ENCODE data around the gene NUFIP1. TPM values are rescaled to one million over a fixed set of nuclear protein-coding genes. Genes with fewer than 3 reads are reported as not detected.
"Not testable (repeated sequence)": the region's sequence is repeated elsewhere in the genome, so short reads cannot be mapped to it uniquely, and the experiment has no call there.

NUFIP1 gene
- 1 to 10 TPM; 3.2 to 4.6 (median 3.6) TPM for total RNA-seq
- polyA plus RNA-seq, result 2.1 TPM
- long read RNA-seq, donor 1, partial matches to known transcripts, result 1 of 2 reads
- long read RNA-seq, donor 1, other reads (novel, unspliced or antisense), result 1 of 2 reads
- long read RNA-seq, donor 2, partial matches to known transcripts, result 0 of 2 reads
- long read RNA-seq, donor 2, other reads (novel, unspliced or antisense), result 0 of 2 reads
- long read RNA-seq, donor 3, transcript NUFIP1-201 (10 exons, 3,492 nt), result major isoform, 8 of 11 reads
- long read RNA-seq, donor 3, partial matches to known transcripts, result 3 of 11 reads
- long read RNA-seq, donor 3, other reads (novel, unspliced or antisense), result 0 of 11 reads
- long read RNA-seq, donor 4, partial matches to known transcripts, result 0 of 2 reads
- long read RNA-seq, donor 4, other reads (novel, unspliced or antisense), result 0 of 2 reads

DNA sequence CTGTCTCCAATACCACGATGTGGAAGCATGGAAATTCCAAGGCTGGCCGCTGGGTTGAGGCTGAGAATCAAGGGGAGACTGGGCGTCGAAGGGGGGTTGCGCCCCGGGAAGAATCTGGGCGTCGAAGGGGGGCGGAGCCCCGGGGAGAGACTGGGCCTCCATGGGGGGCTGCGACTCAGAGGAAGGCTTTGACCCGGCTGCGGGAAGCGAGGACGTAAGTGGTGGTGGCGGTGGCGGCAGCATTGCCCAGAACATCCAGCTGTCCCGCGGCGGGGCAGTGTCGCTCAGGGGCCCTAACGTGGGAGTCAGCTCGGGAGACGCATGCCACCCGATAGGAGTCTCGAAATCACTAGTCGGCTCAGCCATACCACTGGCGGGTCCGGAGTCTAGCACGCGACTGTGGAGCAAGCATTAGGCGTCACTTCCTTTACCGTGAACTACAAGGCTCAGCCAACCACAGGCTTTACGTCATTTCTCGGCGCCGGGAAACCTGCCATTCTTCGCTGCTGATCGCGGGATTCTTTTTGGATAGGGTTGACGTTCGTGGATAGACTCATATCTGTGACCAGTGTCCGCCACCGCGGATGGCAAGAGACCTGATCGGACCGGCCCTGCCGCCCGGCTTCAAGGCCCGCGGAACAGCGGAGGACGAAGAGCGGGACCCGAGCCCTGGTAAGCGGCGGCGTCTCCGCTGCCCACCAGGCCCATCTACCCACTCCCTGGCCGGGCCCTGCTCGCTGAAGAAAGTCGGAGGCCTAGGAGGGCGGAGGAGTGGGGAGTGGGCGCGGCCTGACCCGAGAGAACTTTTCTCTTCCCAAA, at the start of gene NUFIP1, which contains the start of gene GPALPP1:
Gene NUFIP1, minus strand, starts transcription at position 401 of the 819 bp plus-strand sequence. Its CDS starts 35 bp downstream, at position 366.
Gene GPALPP1, plus strand, starts transcription at position 468 of the 819 bp plus-strand sequence. Its CDS starts 117 bp downstream, at position 585.
- peak; percentile 98 for ATAC-seq
- peak; percentile 93 to 96 (median 95) for DNase-seq
- Histone ChIP-seq H3K4me1 (ENCODE audit: control insufficient read depth, insufficient read depth, low read length) (no peaks in the 10 kb centered on the region), H3K4me3 (ENCODE audit: low read length) (peak within 1 kb of the TSS; percentile 76), H3K27me3 (ENCODE audit: control insufficient read depth, insufficient read depth) (no peaks in the 10 kb centered on the region), H3K9me3 (ENCODE audit: control insufficient read depth, low read length) (no peaks in the 10 kb centered on the region), H3K27ac (ENCODE audit: low read length) (peak within 1 kb of the TSS; percentile 50)
- under 1% methylated on average over 66 of the region's 66 CpGs for WGBS
- intact Hi-C loops (cut with DNase I), result no loop called here

DNA sequence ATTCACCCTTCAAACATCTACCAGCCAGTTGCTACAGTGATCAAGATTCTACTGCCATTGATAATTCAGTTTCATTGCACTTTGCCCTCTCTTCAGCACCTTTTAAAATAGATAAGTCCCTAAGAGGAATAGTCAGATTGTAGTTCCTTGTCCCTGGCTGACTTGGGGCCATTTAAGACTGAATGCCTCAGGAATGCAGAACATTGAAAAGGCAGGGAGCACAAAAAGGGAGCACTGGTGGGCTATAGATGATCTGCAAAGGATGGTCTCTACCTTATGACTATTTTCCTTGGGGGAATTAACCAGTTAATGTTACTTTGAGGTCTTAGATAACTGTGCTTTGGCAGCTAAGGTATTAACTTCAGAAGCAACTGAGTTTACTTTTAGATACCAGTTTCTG, 46.9 kb upstream of the NUFIP1 start:
- intact Hi-C loops (cut with DNase I), result no loop called here
- no peak for DNase-seq
- Histone ChIP-seq H3K4me1 (ENCODE audit: control insufficient read depth, insufficient read depth, low read length) (no peaks in the 10 kb centered on the region), H3K4me3 (ENCODE audit: low read length) (no peak overlapping the region), H3K9me3 (ENCODE audit: control insufficient read depth, low read length) (no peaks in the 10 kb centered on the region), H3K27me3 (ENCODE audit: control insufficient read depth, insufficient read depth) (no peaks in the 10 kb centered on the region), H3K27ac (ENCODE audit: low read length) (no peak overlapping the region)
- no peak for ATAC-seq

DNA sequence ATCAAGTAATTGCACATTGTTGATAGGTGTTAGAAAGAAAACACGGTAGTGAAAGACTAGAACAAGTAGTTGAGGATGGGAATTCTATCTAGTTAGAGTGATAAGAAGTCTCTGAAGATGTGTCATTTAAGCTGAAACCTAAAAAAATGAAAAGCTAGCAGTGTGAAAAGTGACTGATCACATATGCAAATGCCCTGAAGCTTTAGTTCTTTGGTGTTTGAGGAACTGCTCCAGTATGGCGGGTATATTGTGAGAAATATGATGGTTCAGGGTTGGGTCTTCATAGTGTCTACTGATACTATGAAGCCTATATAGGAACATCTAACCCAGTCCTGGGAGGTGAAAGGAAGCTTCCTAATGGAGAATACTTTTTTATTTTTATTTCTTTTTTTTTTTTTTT, 45.1 kb upstream of the NUFIP1 start:
- intact Hi-C loops (cut with DNase I), result no loop called here
- Histone ChIP-seq H3K9me3 (ENCODE audit: control insufficient read depth, low read length) (no peaks in the 10 kb centered on the region), H3K27ac (ENCODE audit: low read length) (no peak overlapping the region), H3K4me3 (ENCODE audit: low read length) (no peak overlapping the region), H3K4me1 (ENCODE audit: control insufficient read depth, insufficient read depth, low read length) (no peaks in the 10 kb centered on the region), H3K27me3 (ENCODE audit: control insufficient read depth, insufficient read depth) (no peaks in the 10 kb centered on the region)
- ATAC-seq (no peak), DNase-seq (no peak)
- 95% methylated on average over 2 of the region's 2 CpGs for WGBS

DNA sequence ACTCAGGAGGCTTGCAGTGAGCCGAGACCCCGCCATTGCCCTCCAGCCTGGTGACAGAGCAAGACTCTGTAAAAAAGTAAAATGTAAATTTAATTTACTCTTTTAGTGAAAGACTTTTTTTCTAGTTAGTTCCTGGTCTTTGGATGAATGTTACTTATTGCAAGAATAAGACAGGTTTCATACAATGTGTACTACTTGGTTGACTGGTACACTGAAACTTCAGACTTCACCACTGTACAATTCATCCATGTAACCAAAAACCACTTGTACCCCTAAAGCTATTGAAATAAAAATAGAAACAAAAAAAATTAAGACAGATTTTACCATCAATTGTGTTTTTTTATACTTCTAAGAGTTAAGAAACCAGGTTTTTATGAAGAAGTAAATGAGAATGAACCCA, 35.6 kb upstream of the NUFIP1 start:
- intact Hi-C loops (cut with DNase I), result no loop called here
- H3K4me3 ChIP-seq (ENCODE audit: low read length), result no peak overlapping the region
- H3K27me3 ChIP-seq (ENCODE audit: control insufficient read depth, insufficient read depth), result no peaks in the 10 kb centered on the region
- ATAC-seq (no peak), DNase-seq (no peak)
- WGBS, result 99% methylated on average over 2 of the region's 2 CpGs
- no peaks in the 10 kb centered on the region for H3K4me1 ChIP-seq (ENCODE audit: control insufficient read depth, insufficient read depth, low read length)
- H3K27ac ChIP-seq (ENCODE audit: low read length), result no peak overlapping the region
- H3K9me3 ChIP-seq (ENCODE audit: control insufficient read depth, low read length), result no peaks in the 10 kb centered on the region

DNA sequence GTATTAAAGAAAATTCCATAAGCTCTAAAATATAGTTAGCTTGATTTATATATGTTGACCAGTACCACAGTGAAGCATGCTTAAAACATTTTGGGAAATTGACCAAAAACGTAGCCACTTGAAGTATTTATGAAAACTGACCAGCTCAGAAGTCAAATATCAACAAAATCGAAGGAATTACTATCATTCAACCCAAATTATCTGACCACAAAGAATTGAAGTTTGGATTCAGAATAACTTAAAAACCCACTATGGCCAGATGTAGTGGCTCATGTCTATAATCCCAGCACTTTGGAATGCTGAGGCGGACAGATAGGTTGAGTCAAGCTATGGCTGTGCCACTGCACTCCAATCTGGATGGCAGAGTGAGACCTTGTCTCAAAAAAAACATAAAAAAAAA, 32.0 kb upstream of the NUFIP1 start:
- WGBS, result 94% methylated on average over 3 of the region's 3 CpGs
- intact Hi-C loops (cut with DNase I), result no loop called here
- no peaks in the 10 kb centered on the region for H3K27me3 ChIP-seq (ENCODE audit: control insufficient read depth, insufficient read depth)

DNA sequence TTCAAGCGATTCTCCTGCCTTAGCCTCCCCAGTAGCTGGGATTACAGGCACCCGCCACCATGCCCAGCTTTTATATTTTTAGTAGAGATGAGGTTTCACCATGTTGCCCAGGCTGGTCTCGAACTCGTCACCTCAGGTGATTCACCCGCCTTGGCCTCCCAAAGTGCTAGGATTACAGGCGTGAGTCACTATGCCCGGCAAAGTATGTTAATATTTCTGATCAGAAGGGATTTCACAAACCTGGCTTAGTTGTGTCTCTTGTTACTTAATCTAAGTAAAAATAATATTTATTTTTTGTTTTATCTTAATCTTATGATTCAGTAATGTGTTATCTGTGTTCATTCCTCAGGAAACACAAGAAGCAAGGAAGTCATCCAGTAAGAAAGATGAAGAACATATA, 30.7 kb upstream of the NUFIP1 start:
- intact Hi-C loops (cut with DNase I); H3K27me3 ChIP-seq (ENCODE audit: control insufficient read depth, insufficient read depth); H3K4me3 ChIP-seq (ENCODE audit: low read length); H3K4me1 ChIP-seq (ENCODE audit: control insufficient read depth, insufficient read depth, low read length); DNase-seq; H3K27ac ChIP-seq (ENCODE audit: low read length); H3K9me3 ChIP-seq (ENCODE audit: control insufficient read depth, low read length); ATAC-seq: not testable (repeated sequence)
- 98% methylated on average over 7 of the region's 7 CpGs for WGBS

More for the DNA sequence above, 32.0 kb upstream of the NUFIP1 start:
- H3K4me1 ChIP-seq (ENCODE audit: control insufficient read depth, insufficient read depth, low read length), result no peaks in the 10 kb centered on the region
- ATAC-seq, result no peak
- no peak overlapping the region for H3K27ac ChIP-seq (ENCODE audit: low read length)
- no peaks in the 10 kb centered on the region for H3K9me3 ChIP-seq (ENCODE audit: control insufficient read depth, low read length)
- no peak for DNase-seq
- no peak overlapping the region for H3K4me3 ChIP-seq (ENCODE audit: low read length)

DNA sequence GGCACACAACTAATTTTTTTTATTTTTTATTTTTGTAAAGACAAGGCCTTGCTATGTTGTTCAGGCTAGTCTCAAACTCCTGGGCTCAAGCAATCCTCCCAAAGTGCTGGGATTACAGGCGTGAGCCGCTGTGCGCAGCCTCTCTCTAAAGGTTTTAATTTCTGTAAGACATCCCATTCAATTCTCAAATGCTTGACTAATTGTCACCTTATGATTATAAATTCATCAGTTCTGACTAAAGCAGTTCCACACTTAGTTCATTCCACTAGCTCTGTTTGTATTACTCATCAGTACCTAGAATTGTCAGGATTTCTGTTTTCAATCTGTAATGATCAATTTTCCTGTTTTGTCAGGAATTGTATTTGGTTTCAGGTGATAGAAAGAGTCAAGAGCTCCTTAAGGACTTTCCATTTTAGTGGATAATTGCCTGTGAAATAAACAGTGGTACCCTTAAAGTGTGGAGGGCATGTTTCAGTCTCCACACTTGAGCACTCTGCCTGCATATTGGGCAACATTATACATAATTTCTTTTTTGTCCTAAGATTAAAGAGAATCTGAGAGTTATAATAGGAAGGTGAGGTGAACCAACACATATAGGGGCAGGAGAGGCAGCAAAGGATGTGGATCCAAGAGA, 27.6 kb upstream of the NUFIP1 start:
- intact Hi-C loops (cut with DNase I), result no loop called here
- Histone ChIP-seq H3K4me3 (ENCODE audit: low read length) (no peak overlapping the region), H3K9me3 (ENCODE audit: control insufficient read depth, low read length) (no peaks in the 10 kb centered on the region), H3K27ac (ENCODE audit: low read length) (no peak overlapping the region), H3K27me3 (ENCODE audit: control insufficient read depth, insufficient read depth) (no peaks in the 10 kb centered on the region), H3K4me1 (ENCODE audit: control insufficient read depth, insufficient read depth, low read length) (no peaks in the 10 kb centered on the region)
- ATAC-seq (no peak), DNase-seq (no peak)
- WGBS, result 98% methylated on average over 3 of the region's 3 CpGs

DNA sequence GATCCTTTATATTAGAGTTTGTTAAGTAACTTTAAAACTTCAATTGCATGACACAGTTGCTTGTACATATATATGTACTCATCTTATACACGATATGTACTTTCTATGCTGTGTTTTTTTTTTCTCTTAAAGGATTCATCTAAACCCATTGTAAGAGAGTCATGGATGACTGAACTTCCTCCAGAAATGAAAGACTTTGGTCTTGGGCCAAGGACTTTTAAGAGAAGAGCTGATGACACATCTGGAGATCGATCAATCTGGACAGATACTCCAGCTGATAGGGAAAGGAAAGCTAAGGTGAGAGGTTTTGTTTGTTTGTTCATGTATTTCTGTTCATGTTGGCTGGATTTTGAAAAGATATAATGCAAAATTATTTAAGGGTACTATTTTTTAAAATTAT, 26.0 kb upstream of the NUFIP1 start:
- ATAC-seq, result no peak
- Histone ChIP-seq H3K27ac (ENCODE audit: low read length) (no peak overlapping the region), H3K4me1 (ENCODE audit: control insufficient read depth, insufficient read depth, low read length) (no peaks in the 10 kb centered on the region), H3K4me3 (ENCODE audit: low read length) (no peak overlapping the region), H3K9me3 (ENCODE audit: control insufficient read depth, low read length) (no peaks in the 10 kb centered on the region), H3K27me3 (ENCODE audit: control insufficient read depth, insufficient read depth) (no peaks in the 10 kb centered on the region)
- DNase-seq, result no peak
- intact Hi-C loops (cut with DNase I), result no loop called here
- WGBS, result 92% methylated on average over 2 of the region's 2 CpGs

DNA sequence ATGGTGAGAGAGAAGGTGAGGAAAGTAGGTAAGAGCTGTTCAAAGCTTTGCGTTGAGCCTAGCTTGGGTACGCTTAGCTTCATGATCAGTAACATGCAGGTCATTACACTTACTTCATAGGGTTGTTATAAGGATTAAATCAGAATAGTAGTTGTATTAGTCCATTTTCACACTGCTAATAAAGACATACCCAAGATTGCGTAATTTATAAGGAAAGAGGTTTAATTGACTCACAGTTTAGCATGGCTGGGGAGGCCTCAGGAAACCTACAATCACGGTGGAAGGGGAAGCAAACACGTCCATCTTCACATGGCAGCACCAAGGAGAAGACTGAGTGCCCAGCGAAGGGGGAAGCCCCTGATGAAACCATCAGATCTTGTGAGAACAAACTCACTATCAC, 21.9 kb upstream of the NUFIP1 start:
- Histone ChIP-seq H3K4me3 (ENCODE audit: low read length) (no peak overlapping the region), H3K27ac (ENCODE audit: low read length) (no peak overlapping the region), H3K4me1 (ENCODE audit: control insufficient read depth, insufficient read depth, low read length) (no peaks in the 10 kb centered on the region), H3K9me3 (ENCODE audit: control insufficient read depth, low read length) (no peaks in the 10 kb centered on the region), H3K27me3 (ENCODE audit: control insufficient read depth, insufficient read depth) (no peaks in the 10 kb centered on the region)
- intact Hi-C loops (cut with DNase I), result no loop called here
- DNase-seq (no peak), ATAC-seq (no peak)
- WGBS, result 93% methylated on average over 6 of the region's 6 CpGs

DNA sequence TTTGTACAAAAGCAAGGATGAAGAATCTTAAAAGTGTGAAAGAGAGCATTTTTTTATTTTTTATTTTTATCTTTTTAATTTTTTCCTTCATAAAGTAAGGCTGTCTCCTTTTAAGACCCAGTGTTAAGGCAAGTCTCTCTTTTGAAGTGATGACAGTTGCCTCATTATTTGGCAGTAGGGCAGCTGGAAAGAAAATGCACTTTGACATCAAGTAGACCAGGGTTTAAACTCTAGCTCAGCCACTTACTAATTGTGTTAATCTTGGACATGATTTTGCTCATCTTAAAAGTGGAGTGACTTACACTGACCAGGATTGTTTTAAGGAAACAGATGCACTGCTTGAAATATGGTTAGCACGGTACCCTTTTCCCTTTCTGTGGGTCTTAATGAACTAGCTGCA, 18.6 kb upstream of the NUFIP1 start:
- DNase-seq (no peak), ATAC-seq (no peak)
- no peak overlapping the region for H3K27ac ChIP-seq (ENCODE audit: low read length)
- no peaks in the 10 kb centered on the region for H3K9me3 ChIP-seq (ENCODE audit: control insufficient read depth, low read length)
- H3K4me1 ChIP-seq (ENCODE audit: control insufficient read depth, insufficient read depth, low read length), result no peaks in the 10 kb centered on the region
- H3K27me3 ChIP-seq (ENCODE audit: control insufficient read depth, insufficient read depth), result no peaks in the 10 kb centered on the region
- WGBS, result 73% methylated on average over 1 of the region's 1 CpG
- H3K4me3 ChIP-seq (ENCODE audit: low read length), result no peak overlapping the region
- intact Hi-C loops (cut with DNase I), result no loop called here

DNA sequence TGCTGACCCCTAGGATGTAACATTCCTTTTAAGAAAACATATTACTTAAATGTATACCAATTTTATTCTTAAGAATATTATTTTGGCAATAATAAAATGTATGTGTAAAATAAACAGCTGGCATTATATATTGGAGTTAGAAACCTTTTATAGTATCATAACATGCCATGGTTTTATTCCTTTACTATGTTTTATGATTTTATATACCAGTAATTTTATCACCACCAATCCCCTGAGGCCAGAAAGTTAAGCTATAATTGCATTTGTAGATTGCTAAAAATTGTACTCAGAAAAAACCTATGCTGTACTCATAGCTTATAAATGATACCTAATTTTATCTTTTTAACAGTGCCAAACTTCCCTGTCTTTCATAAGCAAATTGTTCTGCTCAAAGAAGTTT, 18.0 kb upstream of the NUFIP1 start:
- H3K9me3 ChIP-seq (ENCODE audit: control insufficient read depth, low read length), result no peaks in the 10 kb centered on the region
- H3K4me3 ChIP-seq (ENCODE audit: low read length), result no peak overlapping the region
- H3K4me1 ChIP-seq (ENCODE audit: control insufficient read depth, insufficient read depth, low read length), result no peaks in the 10 kb centered on the region
- no peak for DNase-seq
- no peak overlapping the region for H3K27ac ChIP-seq (ENCODE audit: low read length)
- H3K27me3 ChIP-seq (ENCODE audit: control insufficient read depth, insufficient read depth), result no peaks in the 10 kb centered on the region
- ATAC-seq, result no peak
- intact Hi-C loops (cut with DNase I), result no loop called here
